ENCODE results near the gene SETD2.
"Not testable (repeated sequence)": the region's sequence is repeated elsewhere in the genome, so short reads cannot be mapped to it uniquely, and the experiment has no call there.

Gene SETD2

DNA sequence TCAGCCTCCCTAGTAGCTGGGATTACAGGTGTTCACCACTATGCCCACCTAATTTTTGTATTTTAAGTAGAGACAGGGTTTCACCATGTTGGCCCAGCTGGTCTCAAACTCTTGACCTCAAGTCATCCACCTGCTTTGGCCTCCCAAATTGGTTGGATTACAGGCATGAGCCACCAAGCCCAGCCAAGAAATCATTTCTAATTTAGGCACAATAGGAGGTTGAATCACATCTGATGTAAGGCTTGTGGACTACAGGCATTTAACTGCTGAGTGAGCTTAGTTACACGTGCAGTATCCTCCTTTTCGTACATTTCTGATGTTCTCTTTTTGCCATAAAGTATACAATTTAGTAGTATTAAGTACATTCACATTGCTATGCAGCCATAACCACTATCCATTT lies 31.1 kb upstream of the SETD2 start:
- no peak for ATAC-seq
- TF ChIP-seq ZNF565 (CRISPR knock-in tag; conservative IDR thresholded peaks at IDR 0.05; ENCODE audit: low read depth) (no peak), GLIS3 (CRISPR knock-in tag; IDR thresholded peaks at IDR 0.05) (no peak), ZNF8 (CRISPR knock-in tag; IDR thresholded peaks at IDR 0.05) (no peak), OSR1 (CRISPR knock-in tag; IDR thresholded peaks at IDR 0.05) (no peak), ZFP30 (CRISPR knock-in tag; IDR thresholded peaks at IDR 0.05) (no peak), ARNTL (CRISPR knock-in tag; IDR thresholded peaks at IDR 0.05; ENCODE audit: borderline replicate concordance, low read depth) (no peak), RARB (CRISPR knock-in tag; IDR thresholded peaks at IDR 0.05) (no peak), SNAI2 (CRISPR knock-in tag; IDR thresholded peaks at IDR 0.05) (no peak), BACH2 (CRISPR knock-in tag; IDR thresholded peaks at IDR 0.05; ENCODE audit: borderline replicate concordance) (no peak), TOX (CRISPR knock-in tag; IDR thresholded peaks at IDR 0.05; ENCODE audit: borderline replicate concordance) (no peak), ESRRG (CRISPR knock-in tag; IDR thresholded peaks at IDR 0.05) (no peak), ZC3H10 (CRISPR knock-in tag; IDR thresholded peaks at IDR 0.05) (no peak), TCF4 (CRISPR knock-in tag; IDR thresholded peaks at IDR 0.05; ENCODE audit: borderline replicate concordance) (no peak), CSDC2 (CRISPR knock-in tag; IDR thresholded peaks at IDR 0.05) (no peak)
- TF ChIP-seq, protein P1, sequence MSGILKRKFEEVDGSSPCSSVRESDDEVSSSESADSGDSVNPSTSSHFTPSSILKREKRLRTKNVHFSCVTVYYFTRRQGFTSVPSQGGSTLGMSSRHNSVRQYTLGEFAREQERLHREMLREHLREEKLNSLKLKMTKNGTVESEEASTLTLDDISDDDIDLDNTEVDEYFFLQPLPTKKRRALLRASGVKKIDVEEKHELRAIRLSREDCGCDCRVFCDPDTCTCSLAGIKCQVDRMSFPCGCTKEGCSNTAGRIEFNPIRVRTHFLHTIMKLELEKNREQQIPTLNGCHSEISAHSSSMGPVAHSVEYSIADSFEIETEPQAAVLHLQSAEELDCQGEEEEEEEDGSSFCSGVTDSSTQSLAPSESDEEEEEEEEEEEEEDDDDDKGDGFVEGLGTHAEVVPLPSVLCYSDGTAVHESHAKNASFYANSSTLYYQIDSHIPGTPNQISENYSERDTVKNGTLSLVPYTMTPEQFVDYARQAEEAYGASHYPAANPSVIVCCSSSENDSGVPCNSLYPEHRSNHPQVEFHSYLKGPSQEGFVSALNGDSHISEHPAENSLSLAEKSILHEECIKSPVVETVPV (CRISPR knock-in tag; IDR thresholded peaks at IDR 0.05): no peak
- TF ChIP-seq, protein P2, sequence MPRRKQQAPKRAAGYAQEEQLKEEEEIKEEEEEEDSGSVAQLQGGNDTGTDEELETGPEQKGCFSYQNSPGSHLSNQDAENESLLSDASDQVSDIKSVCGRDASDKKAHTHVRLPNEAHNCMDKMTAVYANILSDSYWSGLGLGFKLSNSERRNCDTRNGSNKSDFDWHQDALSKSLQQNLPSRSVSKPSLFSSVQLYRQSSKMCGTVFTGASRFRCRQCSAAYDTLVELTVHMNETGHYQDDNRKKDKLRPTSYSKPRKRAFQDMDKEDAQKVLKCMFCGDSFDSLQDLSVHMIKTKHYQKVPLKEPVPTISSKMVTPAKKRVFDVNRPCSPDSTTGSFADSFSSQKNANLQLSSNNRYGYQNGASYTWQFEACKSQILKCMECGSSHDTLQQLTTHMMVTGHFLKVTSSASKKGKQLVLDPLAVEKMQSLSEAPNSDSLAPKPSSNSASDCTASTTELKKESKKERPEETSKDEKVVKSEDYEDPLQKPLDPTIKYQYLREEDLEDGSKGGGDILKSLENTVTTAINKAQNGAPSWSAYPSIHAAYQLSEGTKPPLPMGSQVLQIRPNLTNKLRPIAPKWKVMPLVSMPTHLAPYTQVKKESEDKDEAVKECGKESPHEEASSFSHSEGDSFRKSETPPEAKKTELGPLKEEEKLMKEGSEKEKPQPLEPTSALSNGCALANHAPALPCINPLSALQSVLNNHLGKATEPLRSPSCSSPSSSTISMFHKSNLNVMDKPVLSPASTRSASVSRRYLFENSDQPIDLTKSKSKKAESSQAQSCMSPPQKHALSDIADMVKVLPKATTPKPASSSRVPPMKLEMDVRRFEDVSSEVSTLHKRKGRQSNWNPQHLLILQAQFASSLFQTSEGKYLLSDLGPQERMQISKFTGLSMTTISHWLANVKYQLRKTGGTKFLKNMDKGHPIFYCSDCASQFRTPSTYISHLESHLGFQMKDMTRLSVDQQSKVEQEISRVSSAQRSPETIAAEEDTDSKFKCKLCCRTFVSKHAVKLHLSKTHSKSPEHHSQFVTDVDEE (CRISPR knock-in tag; IDR thresholded peaks at IDR 0.05): no peak

DNA sequence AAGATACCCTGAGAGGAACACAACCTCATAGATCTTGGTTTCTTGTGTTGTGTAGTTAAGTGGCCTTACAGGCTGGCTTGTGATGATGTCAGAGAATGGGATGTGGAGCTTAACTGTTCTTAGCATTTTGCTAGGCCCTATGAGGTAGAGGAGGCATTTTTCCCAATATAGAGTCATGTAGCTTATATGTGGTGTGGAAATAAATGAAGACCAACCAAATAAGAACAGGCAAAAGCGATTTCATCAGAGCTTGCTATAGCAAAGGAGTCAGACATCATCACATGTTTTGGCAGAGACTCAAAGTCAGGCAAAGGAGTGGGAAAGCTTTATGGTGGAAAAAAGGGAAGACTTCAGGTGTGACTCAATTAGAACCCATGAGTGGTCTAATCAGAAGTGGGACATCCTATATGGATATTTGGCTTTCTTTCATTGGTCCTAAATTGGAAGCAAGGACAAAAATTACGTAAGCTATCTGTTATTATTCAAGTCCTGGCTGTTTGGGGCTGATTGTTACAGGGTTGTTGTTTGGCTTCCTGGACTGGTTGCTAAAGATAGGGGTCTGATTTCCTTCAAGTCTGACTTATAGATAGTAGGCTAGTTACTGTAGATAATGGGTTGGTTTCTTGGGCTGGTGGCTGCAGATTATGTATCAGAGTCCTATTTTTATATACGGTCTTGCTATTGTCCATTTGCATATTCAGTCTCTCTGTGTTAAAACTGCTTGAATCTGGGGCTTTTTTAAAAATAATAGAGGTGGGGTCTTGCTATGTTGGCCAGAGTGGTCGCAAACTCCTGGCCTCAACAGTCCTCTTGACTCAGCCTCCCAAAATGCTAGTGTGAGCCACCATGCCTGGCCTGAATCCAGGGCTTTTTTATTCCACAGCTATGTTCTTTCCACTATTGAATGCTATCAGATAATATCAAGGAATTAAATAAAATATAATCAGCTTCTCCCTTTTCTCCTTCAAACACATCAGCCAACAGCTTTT lies 30.3 kb upstream of the SETD2 start:
- no peak for ATAC-seq
- TF ChIP-seq BACH2 (CRISPR knock-in tag; IDR thresholded peaks at IDR 0.05; ENCODE audit: borderline replicate concordance): no peak
- TF ChIP-seq GLIS3 (CRISPR knock-in tag; IDR thresholded peaks at IDR 0.05): no peak
- no peak for TF ChIP-seq ZFP30 (CRISPR knock-in tag; IDR thresholded peaks at IDR 0.05)
- no peak for TF ChIP-seq PPARA (CRISPR knock-in tag; IDR thresholded peaks at IDR 0.05; ENCODE audit: borderline replicate concordance)
- TF ChIP-seq ESRRG (CRISPR knock-in tag; IDR thresholded peaks at IDR 0.05): no peak

DNA sequence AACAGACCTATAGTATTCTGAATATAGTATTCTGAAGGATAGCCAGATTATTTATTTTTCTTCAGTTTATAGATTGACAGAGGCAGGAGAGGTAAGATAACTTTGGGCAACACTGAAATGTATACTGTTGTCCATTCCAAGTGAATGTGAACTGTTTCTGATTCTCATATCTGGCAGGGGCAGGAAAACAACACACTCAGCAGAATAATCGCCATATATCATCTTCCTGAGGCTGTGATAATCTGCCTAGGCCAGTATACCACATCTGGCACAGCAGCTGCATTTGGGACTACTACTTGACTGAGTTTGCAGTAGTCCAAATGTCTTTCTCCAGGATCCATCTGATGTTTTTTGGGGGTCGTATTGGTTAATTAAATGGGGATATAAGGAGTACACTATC lies 22.4 kb upstream of the SETD2 start:
- no peak for TF ChIP-seq ZNF8 (CRISPR knock-in tag; IDR thresholded peaks at IDR 0.05)
- TF ChIP-seq, protein P3, sequence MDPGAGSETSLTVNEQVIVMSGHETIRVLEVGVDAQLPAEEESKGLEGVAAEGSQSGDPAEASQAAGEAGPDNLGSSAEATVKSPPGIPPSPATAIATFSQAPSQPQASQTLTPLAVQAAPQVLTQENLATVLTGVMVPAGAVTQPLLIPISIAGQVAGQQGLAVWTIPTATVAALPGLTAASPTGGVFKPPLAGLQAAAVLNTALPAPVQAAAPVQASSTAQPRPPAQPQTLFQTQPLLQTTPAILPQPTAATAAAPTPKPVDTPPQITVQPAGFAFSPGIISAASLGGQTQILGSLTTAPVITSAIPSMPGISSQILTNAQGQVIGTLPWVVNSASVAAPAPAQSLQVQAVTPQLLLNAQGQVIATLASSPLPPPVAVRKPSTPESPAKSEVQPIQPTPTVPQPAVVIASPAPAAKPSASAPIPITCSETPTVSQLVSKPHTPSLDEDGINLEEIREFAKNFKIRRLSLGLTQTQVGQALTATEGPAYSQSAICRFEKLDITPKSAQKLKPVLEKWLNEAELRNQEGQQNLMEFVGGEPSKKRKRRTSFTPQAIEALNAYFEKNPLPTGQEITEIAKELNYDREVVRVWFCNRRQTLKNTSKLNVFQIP (CRISPR knock-in tag; IDR thresholded peaks at IDR 0.05; ENCODE audit: borderline replicate concordance, low read depth): no peak
- TF ChIP-seq ESRRG (CRISPR knock-in tag; IDR thresholded peaks at IDR 0.05): no peak
- TF ChIP-seq ZNF70 (CRISPR knock-in tag; IDR thresholded peaks at IDR 0.05): no peak
- TF ChIP-seq PPARA (CRISPR knock-in tag; IDR thresholded peaks at IDR 0.05; ENCODE audit: borderline replicate concordance): no peak
- ATAC-seq: no peak

DNA sequence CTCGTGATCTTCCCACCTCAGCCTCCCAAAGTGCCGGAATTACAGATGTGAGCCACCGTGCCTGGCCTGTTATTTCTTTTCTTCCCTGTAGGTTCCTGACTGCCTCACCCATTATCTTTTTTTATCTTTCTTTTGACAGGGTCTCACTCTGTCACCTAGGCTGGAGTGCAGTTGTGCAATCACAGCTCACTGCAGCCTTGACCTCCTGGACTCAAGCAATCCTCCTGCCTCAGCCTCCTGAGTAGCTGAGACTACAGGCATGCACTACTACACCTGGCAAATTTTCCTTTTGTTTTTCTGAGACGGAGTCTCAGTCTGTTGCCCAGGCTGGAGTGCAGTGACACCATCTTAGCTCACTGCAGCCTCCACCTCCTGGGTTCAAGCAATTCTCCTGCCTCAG lies 17.8 kb upstream of the SETD2 start:
- not testable (repeated sequence) for ATAC-seq

DNA sequence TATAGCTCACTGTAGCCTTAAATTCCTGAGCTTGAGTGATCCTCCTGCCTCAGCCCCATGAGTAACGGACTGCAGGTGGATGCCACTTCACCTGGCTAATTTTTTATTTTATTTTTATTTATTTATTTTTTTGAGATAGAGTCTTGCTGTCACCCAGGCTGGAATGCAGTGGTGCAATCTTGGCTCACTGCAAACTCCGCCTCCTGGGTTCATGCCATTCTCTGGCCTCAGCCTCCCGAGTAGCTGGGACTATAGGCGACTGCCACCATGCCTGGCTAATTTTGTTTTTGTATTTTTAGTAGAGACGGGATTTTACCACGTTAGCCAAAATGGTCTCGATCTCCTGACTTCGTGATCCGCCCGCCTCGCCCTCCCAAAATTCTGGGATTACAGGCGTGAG lies 16.1 kb upstream of the SETD2 start:
- not testable (repeated sequence) for ATAC-seq
